ENCODE measurements around the gene CCL4L2.
"Not testable (repeated sequence)": the region's sequence is repeated elsewhere in the genome, so short reads cannot be mapped to it uniquely, and the experiment has no call there.

CCL4L2 gene

DNA sequence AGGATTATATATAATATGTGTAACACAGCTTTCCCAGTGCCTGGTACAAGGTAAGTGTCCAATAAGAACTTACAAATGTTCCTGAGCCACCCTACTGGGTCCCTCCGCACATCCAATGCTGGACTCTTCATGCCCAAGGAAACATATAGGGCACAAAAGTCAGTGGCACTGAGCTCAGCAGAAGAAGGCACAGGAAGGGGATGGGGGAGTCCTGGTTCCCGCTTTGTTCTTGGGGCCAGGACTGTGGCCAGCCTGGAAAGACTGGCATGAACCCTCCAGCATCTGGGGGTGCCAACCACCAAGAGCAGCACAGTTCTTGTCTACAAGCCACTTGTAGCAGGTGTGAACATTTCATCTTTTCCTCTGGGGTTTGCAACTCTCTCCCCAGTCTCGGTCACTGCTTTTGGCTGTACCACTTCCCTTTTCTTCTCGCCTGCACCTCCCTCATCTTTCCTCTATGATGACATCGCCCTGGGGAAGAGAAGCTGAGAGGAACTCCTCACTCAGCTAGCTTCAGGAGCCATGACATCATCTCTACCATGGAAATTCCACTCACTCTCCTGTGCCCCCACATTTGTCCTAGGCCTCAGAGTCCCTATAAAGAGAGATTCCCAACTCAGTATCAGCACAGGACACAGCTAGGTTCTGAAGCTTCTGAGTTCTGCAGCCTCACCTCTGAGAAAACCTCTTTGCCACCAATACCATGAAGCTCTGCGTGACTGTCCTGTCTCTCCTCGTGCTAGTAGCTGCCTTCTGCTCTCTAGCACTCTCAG is at the start of gene CCL4L2:
CCL4L2 (plus strand) TSS at position 625 of the 773 bp plus-strand sequence.
- not testable (repeated sequence) for DNase-seq

DNA sequence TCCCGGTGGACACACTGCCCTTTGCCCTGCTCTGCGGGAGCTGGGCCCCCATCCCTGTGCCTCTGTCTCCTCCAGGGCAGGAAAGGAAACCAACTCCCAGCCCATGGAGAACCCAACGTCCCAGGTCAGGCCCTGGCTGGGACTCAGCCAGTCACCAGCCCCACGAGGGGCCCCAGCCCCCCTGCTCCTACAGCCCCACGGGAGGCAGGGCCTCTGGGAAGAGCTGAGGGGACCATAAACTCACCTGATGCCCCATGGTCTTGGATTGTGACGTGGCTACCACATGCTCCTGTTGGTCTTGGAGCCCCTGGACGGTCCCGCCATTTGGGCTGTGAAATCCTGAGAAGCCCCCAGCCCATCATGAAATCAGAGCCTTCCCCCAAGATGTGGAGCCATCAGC is 42.0 kb upstream of the CCL4L2 start:
- DNase-seq = not testable (repeated sequence)

DNA sequence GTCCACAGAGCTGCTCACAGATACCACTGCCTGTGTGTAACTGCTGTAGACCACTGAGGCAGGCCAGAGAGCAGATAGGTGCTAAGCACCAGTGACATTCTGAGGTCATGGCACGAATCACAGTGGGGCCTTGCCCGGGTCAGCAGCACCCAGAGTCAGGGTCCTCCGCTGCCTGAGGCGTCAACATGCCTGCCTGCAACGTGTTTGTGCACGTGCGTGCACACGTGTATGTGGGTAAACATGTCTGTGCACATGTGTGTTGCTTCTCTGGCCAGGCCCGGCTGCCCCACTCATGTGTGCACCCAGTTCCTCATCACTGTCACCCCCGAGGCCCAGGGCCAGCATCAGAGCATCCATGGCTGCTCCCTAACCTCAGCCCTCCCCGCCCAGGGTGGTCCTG is 34.3 kb upstream of the CCL4L2 start, which contains the start of gene TBC1D3B:
TBC1D3B (minus strand) TSS at position 101 of the 400 bp plus-strand sequence. CDS start 1,586 bp downstream, outside the sequence.
- DNase-seq = not testable (repeated sequence)

DNA sequence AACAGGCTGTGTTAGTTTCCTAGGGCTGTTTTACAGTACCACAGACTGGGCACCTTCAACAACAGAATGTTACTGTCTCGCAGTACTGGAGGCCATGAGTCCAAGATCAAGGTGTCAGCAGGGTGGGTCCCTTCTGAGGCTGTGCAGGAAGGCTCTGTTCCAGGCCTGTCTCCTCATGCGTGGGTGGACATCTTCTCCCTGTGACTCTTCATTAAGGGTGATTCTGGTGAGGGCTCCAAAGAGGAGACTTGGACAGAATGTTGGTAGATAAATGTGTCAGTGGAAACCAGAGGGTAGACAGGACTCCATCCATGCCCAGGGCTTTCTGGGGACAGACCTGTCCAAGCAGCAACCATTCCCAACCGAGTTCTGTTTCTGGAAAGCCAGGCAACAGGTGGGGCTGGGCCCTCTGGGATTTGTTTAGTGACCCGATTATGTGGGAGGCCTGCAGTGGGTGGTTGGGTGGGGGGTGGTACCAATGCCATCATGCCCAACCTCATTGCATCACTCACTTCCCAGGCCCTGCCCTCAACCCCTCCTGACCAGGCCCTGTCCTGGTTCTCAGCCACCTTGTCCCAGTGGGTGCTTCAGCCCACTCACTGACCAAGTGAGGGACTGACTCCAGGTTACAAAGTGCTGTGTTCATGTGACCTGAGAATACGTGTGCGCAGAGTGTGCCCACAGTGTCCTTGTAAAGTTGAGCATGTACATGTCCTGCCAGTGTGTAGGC is 29.3 kb upstream of the CCL4L2 start:
- not testable (repeated sequence) for DNase-seq

DNA sequence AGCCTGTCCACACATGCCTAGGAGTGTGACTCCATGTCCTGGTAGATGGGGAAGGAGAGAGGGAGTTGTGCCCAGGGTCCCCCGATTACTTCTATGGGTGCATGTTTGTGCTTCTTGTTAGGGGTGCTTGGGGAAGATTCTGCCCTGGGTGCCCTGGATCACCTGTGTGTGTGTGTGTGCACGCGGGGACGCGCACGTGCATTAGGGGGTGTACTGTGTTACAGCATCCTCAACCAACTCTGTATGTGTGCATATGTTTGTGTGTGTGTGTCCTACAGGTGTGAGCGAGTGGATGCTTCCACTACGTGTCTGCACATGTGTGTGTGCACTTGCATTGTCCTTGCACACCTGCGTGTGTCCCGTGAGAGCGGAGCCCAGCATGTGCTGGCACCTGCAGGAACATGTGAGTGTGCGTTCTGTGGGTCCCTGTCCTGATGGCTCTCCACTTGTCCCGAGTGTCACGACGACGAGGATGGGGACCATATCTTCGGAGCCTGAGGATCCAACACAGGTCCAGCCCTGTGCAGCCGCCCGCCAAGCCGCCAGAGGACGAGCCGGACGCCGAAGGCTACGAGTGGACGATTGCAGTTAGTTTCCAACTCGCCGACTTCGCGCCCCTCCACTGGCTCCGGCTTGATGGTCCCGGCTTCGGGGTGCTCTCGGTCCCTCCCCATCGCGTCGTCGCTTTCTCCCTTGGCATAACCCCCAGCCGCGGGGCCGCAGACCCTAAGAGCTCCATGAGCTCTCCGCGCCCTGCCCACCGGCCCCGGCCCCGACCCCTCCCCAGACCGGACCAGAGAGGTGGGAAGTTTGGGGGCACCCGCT is 28.5 kb upstream of the CCL4L2 start:
- no peak for DNase-seq

DNA sequence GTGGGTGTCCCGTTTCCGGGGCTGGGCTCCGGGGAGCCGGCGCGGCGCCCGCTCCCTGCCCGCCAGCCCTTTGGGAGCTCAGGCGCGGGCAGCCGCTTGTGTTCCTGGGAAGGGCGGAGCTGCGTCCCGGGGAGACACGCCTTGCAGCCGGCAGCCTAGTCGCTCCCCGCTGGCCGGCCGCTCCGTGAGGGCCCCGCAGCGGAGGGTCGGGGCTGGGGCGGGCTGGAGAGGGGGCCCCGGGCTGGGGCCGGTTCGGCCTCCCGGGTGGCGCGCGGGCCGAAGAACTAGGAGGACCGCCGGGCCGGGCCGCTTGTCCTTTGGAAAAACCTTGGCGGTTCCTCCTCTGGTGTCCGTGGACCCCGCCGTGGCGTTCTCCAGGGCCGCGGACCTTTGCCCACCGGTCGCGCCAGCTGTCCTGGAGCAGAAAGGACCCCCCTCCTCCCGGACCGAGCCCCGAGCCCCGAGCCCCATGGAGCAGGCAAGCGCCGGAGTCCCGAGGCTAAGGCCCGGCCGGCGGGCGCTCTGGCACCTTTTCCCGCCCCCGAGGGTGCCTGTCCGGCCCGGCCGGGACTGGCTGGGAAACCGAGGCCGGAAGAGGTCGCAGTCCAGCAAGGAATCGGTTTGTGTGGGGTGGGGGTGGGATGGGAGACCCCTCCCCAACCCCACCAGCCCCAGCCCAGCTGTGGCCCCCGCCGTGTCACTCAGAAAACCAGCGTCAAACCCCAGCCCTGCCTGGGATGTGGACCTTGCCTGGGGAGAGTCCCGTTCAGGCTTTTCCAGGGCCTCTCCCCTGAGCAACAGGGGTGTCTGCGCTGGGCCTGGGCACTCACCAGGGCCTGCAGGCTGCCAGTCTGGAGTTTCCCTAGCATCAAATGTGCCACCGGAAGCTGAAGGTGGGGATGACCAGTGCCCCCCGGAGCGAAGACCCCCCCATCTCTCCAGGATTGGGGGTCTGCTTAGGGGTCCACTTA is 27.6 kb upstream of the CCL4L2 start:
- no peak for DNase-seq

DNA sequence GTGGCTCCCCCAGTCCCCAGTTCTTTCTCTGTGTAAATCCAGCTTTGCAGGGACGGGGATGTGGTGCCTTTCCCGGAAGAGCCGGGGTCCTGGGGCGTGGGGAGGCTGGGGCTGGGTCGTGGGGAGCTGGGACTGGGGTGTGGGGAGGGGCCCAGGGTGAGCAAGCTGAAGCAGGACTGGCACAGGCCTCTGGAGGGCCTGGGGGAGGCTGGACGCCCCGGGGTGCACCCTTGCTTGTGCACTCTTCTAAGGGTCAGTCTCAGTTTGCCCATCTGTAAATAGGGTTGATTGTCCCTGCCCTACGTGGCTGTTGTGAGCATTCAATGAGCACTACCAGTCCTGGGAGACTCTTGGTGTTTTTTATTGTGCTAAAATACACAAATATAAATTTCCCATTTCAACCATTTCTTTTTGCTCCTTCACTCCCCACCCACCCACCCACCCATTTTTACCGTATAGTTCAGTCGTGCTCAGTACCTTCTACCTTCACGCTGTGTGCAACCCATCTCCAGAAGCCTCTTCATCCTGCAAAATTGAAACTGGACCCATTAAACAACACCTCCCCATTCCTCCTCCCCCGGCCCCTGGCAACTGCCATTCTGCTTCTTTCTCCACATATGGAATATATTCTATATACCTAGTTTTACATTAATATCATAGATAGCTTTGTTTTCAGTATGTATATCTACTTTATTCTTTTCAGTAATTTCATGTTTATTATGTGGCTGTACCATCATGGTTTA is 26.7 kb upstream of the CCL4L2 start:
- no peak for DNase-seq

DNA sequence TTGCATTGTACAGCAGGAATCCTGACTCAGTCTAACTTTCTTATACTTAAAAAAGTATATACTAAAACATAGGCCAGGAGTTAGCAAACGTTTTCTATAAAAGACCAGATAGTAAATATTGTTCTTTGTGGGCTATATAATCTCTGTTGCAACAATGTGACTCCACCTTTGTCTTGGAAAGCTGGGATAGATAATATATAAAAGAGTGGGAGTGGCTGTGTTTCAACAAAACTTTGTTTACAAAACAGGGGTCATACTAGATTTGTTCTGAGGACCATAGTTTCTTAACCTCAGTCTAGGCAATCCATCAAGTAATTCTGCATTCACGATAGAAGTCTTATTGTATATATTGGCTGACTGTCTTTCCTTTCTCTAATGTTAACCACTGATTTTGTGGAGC is 25.4 kb upstream of the CCL4L2 start:
- DNase-seq = no peak

DNA sequence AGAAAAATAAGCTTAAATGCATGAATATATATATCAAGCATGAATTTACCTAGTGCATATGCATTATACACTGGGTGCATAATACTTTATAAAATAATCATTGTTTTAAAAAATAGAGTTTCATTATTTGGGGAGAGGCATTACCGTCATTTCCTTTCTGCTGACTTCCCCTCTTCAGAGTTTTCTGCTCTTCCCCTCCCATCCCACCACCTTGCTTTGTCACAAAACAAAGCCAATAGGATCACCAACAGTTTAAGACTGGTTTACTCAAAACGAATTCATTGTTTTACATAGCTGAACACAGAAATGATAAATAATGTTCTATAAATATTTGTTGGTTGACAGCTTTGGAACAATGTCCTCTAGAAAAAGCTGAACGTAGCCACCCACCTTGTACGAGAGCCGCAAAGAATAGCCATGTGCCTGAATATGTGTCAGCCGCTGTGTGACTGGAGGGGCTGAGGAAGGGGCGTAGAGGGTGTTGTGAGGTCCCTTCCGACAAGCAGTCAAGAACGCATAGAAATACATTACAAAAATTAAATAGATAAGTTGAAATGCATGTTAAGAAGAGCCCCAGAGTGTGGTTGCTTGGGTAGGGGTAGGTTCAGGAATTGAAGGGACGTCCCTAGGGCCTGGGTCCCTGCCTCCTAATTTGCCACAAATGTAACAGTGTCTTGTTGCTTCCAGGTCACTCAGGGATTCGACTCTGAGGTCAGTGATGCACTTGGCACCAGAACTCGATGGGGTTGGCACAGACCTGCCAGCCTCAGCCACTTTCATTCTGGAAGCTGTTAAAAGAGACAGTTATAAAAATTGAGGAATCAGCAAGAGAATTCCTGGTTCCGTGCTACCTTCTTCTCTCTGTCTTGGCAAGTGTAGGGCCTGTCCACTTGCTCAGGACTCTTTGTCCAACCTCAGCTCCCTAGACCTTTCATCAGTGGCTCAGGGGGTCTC is 23.8 kb upstream of the CCL4L2 start:
- not testable (repeated sequence) for DNase-seq

DNA sequence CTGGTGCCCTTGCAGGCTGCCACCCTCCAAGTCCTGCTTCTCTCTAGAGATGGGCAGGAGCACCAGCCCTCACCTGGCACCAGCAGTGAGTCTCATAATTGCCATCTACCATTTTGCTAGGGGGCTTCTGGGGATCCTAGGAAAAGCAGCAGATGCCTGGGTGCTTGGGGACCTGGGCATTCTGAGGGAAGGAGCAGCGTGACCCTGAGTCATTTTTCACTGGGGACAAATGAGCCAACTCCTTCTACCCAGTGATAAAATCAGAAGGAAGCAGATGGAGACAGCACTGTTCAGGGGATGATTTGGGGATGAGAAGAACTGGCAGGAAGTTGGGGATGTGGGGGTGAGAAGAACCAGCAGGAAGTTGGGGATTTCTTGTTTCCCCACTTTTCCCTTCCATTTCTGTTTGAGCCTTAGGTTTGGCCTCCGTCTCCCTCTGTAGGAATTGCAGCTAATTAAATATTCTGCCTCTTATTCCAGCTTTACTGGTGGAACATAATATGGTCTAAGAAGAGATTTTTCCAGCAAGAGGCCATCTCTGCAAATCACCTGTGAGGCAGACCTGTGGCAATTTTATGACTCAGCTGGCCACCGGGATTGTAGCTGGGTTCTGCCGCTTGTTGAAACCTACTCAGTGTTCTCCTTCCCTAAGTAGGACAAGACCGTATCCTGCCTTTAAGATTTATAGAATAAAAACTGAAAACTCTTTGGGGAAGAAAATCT is 22.8 kb upstream of the CCL4L2 start:
- DNase-seq = not testable (repeated sequence)

DNA sequence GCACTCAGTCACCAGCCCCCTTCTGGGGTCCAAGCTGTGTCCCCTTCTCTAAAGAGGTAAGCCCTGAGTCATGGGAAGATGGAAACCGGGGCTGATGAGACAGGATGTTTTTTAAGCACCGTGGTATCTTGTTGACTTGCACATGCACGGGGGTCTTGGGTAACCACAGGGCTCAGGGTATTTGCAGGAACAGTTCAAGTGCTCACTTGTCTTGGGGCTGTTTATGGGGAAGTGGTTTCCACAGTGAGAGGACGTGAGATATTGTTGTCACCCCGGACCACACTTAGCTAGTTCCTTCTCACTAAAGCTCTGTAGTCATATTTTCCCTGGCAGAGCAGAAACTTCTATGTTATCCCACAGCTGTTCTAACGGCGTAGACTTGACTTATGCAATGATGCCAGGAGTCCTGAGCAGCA is 22.0 kb upstream of the CCL4L2 start:
- DNase-seq = no peak

DNA sequence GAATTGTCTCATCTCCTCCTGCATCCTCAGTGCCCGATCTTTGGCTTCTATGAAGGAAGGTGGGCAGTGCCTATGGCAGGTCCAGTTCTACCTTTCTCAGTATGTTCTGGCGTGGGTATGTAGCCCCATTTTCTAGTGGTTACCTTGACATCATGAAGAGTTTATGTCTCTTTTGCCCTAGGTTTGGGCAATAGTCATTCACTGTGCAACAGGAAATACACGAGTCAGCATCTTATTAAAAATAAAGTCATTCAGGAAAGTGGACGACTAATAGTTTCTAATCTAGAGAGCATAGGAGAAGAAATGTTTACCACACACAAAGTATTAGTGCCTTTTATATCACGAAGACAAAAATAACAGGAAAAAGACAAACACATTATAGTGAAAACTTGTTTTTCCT is 20.9 kb upstream of the CCL4L2 start:
- not testable (repeated sequence) for DNase-seq

DNA sequence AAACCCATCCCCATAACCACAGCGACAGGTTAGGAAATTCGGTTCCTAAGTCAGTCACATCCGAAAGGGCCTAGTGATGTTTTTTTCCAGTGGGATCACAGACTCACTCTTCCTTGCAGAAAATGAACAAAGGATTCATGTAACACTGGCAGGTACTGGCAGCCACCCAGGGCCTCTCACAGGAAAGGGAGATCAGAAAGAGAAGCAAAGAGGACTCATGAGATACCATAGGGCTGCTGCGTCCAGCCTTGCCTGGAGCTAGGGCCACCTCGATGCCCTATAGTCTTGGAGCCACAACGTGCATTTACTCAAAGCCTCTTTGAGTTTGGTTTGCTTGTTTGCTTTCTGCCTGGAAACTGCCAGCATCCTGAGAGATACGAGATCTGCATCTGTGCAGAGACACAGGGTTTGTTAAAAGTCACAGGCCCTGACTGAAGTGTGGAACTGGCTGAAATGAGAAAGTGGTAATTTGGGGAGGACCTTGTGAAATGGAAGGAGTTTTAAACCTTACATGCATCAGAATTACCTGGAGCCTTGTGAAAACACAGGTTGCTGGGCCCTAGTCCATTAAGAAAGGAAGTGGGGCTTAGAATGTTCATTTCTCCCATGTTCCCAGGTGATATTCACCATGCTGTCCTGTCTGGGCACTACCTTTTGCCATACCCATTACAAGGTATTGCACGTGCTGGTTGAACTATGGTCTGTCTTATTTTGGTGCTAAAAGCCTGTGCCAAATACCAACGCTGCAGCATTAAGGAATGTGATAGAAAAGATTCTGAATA is 20.1 kb upstream of the CCL4L2 start:
- DNase-seq = not testable (repeated sequence)

DNA sequence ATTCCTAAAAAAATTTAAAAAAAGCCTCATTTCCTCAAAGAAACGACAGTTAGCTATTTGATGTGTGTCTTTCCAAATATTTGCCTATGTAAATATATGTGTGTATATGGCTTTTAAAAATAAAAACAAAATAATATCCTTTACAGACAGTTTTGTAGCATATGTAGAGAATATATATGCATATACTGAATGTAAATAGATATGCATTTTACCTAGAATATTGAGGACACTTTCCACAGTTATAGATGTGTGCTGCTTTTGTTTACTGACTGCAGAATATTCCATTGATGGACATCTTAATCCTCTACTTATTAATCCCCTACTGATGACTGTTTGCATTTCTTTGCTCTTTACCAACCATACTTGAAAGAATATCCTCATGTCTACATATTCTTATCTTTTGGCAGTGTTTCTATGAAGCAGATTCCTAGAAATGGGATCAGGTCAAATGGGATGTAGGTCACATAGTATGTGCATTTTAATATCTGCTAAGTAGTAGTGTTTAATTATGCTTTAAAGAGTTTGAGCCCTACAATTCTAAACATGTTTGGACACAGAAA is 17.6 kb upstream of the CCL4L2 start:
- DNase-seq = no peak

DNA sequence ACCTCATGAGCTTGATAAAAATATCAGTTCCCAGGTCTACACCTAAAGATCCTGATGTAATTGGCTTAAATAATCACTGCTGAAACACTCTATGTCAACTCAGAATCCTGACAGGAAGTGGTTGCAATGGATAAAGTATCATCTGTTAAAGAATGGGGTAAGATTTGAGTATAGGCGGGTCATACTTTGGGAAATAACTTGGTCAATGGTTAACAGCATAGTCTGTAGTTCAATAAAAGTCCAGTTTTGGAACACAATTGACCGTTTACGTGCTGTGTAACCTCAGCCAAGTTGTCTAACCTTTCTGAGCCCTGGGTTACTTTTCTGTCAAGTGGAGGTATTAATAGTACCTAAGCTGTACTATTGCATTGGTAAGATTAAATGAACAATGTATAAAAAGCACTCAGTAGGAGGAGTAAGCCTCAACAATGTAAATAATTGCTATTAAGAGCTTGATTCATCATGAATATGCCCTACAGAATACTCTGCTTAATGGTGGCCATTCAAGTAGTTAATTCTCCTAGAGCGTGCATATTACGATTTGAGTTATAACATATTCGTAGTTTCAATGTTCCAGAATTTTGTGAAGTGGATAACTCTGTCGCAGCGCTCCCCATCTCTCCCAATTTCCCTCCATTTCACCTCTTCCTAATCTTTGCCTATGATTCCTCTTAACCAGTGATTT is 16.6 kb upstream of the CCL4L2 start:
- not testable (repeated sequence) for DNase-seq

DNA sequence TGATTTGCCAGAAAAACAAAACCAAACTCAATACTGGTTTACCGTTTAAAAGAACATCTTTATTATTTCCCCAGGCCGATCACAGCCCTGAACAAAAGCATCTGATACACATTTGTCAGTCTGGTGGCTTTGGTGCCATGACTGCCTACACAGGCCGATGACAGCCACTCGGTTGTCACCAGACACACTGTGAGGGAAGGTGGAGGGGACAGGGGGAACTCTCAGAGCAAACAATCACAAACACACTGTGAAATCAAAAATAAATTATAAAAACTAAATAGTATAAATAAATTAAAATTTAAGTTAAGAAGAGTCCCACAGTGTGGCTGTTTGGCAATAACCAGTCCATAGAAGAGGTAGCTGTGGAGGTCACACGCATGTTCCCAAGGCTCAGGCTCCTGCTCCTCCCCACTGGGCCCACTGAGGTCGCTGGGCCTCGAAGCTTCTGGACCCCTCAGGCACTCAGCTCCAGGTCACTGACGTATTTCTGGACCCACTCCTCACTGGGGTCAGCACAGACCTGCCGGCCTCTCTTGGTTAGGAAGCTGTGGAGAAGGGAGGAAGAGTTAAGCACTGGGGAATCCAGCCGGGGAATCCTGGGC is 15.9 kb upstream of the CCL4L2 start:
- not testable (repeated sequence) for DNase-seq

All from SHP77 (cell line).